B cell (primary cell): ENCODE data around the gene LRP11. TPM values are rescaled to one million over a fixed set of nuclear protein-coding genes. Genes with fewer than 3 reads are reported as not detected.

ENCODE experiments used
- ATAC-seq: fragments of 200-7000 bp; cut with Tn5 transposase; one replicate; pipeline ENCODE4 v1.10.0; 2021; ENCODE audit warnings: low read depth, mild to moderate bottlenecking, moderate number of reproducible peaks, moderate library complexity
- CTCF ChIA-PET: fragments of 350-600 bp; sonication (Branson Sonifier 250); formaldehyde crosslinking; loops from one replicate; lab custom pipeline; 2021; ENCODE audit warnings: antibody characterized with exemption, inconsistent platforms; lab: Charles Lee
- POLR2A ChIA-PET: fragments of 350-600 bp; sonication (Branson Sonifier 250); formaldehyde crosslinking; loops from one replicate; lab custom pipeline; 2021; ENCODE audit warnings: antibody characterized with exemption; lab: Charles Lee
- DNase-seq: peaks from one replicate; pipeline ENCODE4 v3.0.0; 2013
- H2AFZ ChIP-seq: 2 replicates; pipeline ENCODE4 v1.6.1; 2012; ENCODE audit warnings: mild to moderate bottlenecking, low read depth, low read length; ENCODE audit not compliant: insufficient read depth, poor library complexity, severe bottlenecking
- H3K27ac ChIP-seq, 2 donors: 1 replicate in 1 of 2; 2 replicates in 1 of 2; pipeline ENCODE4 v1.5.1; 2012 to 2013; ENCODE audit warnings: low read length in 2 of 2, mild to moderate bottlenecking in 2 of 2, moderate library complexity in 1 of 2
- H3K27me3 ChIP-seq, 4 experiments: fragments of 200-600 bp in 1 of 4; sonication (generic) in 1 of 4; replicated peaks in 1 of 4; 1 replicate in 2 of 4; 2 replicates in 2 of 4; pipeline versions ENCODE4 v1.6.1 to v1.7.0; 2013 to 2016; ENCODE audit warnings: low read length in 3 of 4, mild to moderate bottlenecking in 2 of 4, mixed read lengths in 1 of 4, moderate library complexity in 1 of 4; ENCODE audit not compliant: insufficient read depth in 4 of 4, control insufficient read depth in 3 of 4; ENCODE audit errors: control extremely low read depth in 1 of 4
- H3K36me3 ChIP-seq, 2 experiments: replicated peaks in 1 of 2; 1 replicate in 1 of 2; 2 replicates in 1 of 2; pipeline versions ENCODE4 v1.6.1 to v1.7.1; 2013; ENCODE audit warnings: low read length in 1 of 2; ENCODE audit not compliant: insufficient read depth in 2 of 2, control insufficient read depth in 1 of 2; ENCODE audit errors: control extremely low read depth in 1 of 2, extremely low read depth in 1 of 2
- H3K4me1 ChIP-seq, 2 donors: fragments of 200-600 bp in 1 of 2; sonication (generic) in 1 of 2; 1 replicate in 1 of 2; 2 replicates in 1 of 2; pipeline versions ENCODE4 v1.5.1 to v1.6.1; 2013 to 2017; ENCODE audit warnings: low read length in 2 of 2; ENCODE audit not compliant: control insufficient read depth in 2 of 2, insufficient read depth in 2 of 2
- H3K4me2 ChIP-seq: replicated peaks from 2 replicates; pipeline ENCODE3; 2012; ENCODE audit warnings: mild to moderate bottlenecking, low read depth, low read length; ENCODE audit not compliant: poor library complexity, severe bottlenecking
- H3K4me3 ChIP-seq, 5 experiments: fragments of 200-600 bp in 1 of 5; sonication (generic) in 1 of 5; 1 replicate in 3 of 5; 2 replicates in 2 of 5; pipeline versions ENCODE4 v1.5.1 to v1.7.0; 2011 to 2016; ENCODE audit warnings: low read length in 4 of 5, mild to moderate bottlenecking in 4 of 5, low read depth in 2 of 5, control low read depth in 1 of 5, moderate library complexity in 1 of 5; ENCODE audit not compliant: insufficient read depth in 1 of 5; ENCODE audit errors: control extremely low read depth in 1 of 5, extremely low read depth in 1 of 5
- H3K79me2 ChIP-seq: fragments of 200-600 bp; sonication (generic); one replicate; pipeline ENCODE4 v1.6.0; 2016; ENCODE audit warnings: low read length; ENCODE audit not compliant: control insufficient read depth, insufficient read depth
- H3K9ac ChIP-seq: fragments of 200-600 bp; sonication (generic); 2 replicates; pipeline ENCODE4 v1.6.1; 2017; ENCODE audit warnings: mild to moderate bottlenecking, low read length, moderate library complexity
- H3K9me3 ChIP-seq, 3 donors: one replicate each; pipeline versions ENCODE4 v1.6.1 to v1.7.1; 2013; ENCODE audit warnings: low read length in 2 of 3; ENCODE audit not compliant: control insufficient read depth in 2 of 3, insufficient read depth in 1 of 3; ENCODE audit errors: control extremely low read depth in 1 of 3
- H4K20me1 ChIP-seq: 2 replicates; pipeline ENCODE4 v1.6.0; 2012; ENCODE audit warnings: mild to moderate bottlenecking, low read length; ENCODE audit not compliant: insufficient read depth, control insufficient read depth, poor library complexity, severe bottlenecking
- H3K27ac Mint-ChIP-seq: one replicate; pipeline ENCODE4 v1.8.0; 2021; ENCODE audit warnings: mixed read lengths
- H3K27me3 Mint-ChIP-seq: one replicate; pipeline ENCODE4 v1.8.0; 2021; ENCODE audit warnings: mixed read lengths
- H3K4me1 Mint-ChIP-seq: one replicate; pipeline ENCODE4 v1.8.0; 2021; ENCODE audit warnings: mixed read lengths
- H3K4me3 Mint-ChIP-seq: one replicate; pipeline ENCODE4 v1.8.0; 2021; ENCODE audit warnings: mixed read lengths
- H3K9me3 Mint-ChIP-seq: one replicate; pipeline ENCODE4 v1.8.0; 2022; ENCODE audit warnings: mixed read lengths; ENCODE audit not compliant: insufficient read depth
- EZH2 ChIP-seq: IDR thresholded peaks from 2 replicates; pipeline ENCODE4 v1.6.1; 2012; ENCODE audit warnings: borderline replicate concordance, low read depth, mild to moderate bottlenecking, moderate library complexity, low read length; ENCODE audit not compliant: insufficient read depth, poor library complexity, severe bottlenecking
- WGBS: methylation state at CpG from one replicate; pipeline ENCODE4 v1.1.5; 2013; ENCODE audit warnings: missing lambda C conversion rate; ENCODE audit not compliant: insufficient coverage; 5-methylcytosine and 5-hydroxymethylcytosine counted together
- intact Hi-C: fragments of 100-400 bp; cut with micrococcal nuclease; formaldehyde crosslinking; loops from one replicate; pipeline ENCODE4 v1.10.0; 2022
- polyA plus RNA-seq: library from polyadenylated mRNA; depleted of rRNA; stranded (reverse); fragments of >200 nt; gene quantifications from 2 replicates; pipeline ENCODE4 v1.2.3, GENCODE V29; 2012
- total RNA-seq, 2 donors: library from RNA; stranded (reverse); fragments of 120-200 nt in 1 of 2; gene quantifications; 1 replicate in 1 of 2; 2 replicates in 1 of 2; pipeline versions ENCODE4 v1.2.3 to v1.2.4, GENCODE V29; 2013 to 2022
- TF ChIP-seq, protein P1 (sequence below): fragments of 200-600 bp; IDR thresholded peaks from one replicate; pipeline ENCODE4 v1.8.0; 2022; ENCODE audit warnings: antibody characterized with exemption, mild to moderate bottlenecking

The LRP11 gene
- total and polyA plus RNA-seq, 2 donors (not counting 1 experiment from before 2014, with no cell fraction given) = 0.34 to 1.2 TPM

DNA sequence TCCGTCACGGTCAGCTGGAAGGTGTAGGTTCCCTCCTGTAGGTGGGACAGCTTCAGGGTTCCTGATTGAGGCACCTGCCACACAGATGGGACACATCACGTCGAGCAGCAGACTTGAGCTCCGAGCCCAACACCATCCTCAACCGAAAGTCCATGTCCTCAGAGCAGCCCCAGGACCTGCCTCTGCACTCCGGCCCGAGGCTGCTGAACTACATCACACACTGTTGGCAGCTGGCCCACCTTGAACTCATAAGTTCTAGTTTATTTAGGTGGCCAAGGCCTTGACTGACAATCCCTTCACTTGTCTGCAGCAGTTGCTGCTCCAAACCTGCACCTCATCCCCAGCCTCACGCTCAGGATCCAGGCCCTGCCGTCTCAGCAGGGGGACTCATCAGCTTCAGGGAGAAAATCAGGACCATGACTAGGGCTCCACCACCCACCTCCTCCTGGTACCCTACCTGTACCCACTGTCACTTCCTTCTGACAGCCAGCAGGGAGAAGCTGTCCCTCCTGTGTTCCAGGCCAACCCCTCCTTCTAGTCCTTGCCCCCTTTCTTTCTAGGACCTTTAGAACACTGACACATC lies 21.0 kb downstream of the LRP11 start:
- TF ChIP-seq, protein P1, sequence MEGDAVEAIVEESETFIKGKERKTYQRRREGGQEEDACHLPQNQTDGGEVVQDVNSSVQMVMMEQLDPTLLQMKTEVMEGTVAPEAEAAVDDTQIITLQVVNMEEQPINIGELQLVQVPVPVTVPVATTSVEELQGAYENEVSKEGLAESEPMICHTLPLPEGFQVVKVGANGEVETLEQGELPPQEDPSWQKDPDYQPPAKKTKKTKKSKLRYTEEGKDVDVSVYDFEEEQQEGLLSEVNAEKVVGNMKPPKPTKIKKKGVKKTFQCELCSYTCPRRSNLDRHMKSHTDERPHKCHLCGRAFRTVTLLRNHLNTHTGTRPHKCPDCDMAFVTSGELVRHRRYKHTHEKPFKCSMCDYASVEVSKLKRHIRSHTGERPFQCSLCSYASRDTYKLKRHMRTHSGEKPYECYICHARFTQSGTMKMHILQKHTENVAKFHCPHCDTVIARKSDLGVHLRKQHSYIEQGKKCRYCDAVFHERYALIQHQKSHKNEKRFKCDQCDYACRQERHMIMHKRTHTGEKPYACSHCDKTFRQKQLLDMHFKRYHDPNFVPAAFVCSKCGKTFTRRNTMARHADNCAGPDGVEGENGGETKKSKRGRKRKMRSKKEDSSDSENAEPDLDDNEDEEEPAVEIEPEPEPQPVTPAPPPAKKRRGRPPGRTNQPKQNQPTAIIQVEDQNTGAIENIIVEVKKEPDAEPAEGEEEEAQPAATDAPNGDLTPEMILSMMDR = no peak
- TF ChIP-seq EZH2 = no peak
- Histone ChIP-seq H3K27me3 (peaks cover 0 to 5% (median 0%) of the 10 kb centered on the region in 4 experiments), H3K4me2 (no peak overlapping the region), H3K4me1 (no peaks in the 10 kb centered on the region), H3K79me2 (no peaks in the 10 kb centered on the region), H3K36me3 (no peaks in the 10 kb centered on the region), H2AFZ (no peak overlapping the region), H3K9ac (no peak overlapping the region), H3K27ac (no peak overlapping the region), H3K4me3 (no peak overlapping the region), H3K9me3 (no peaks in the 10 kb centered on the region), H4K20me1 (no peaks in the 10 kb centered on the region)
- WGBS = 82% methylated on average over 10 of the region's 10 CpGs
- H3K4me3 Mint-ChIP-seq = no peak overlapping the region
- ATAC-seq = no peak
- DNase-seq = no peak
- no peaks in the 10 kb centered on the region for H3K4me1 Mint-ChIP-seq
- intact Hi-C loops = no loop called here
- peaks cover 32% of the 10 kb centered on the region for H3K27me3 Mint-ChIP-seq
- CTCF ChIA-PET = interaction anchor here (0.9 kb wide), 2 partner anchors 8 to 221 kb away, joined by 3 read pairs; no protein-coding TSS in a partner anchor
- no peaks in the 10 kb centered on the region for H3K9me3 Mint-ChIP-seq
- POLR2A ChIA-PET = no interaction called here
- no peak overlapping the region for H3K27ac Mint-ChIP-seq

DNA sequence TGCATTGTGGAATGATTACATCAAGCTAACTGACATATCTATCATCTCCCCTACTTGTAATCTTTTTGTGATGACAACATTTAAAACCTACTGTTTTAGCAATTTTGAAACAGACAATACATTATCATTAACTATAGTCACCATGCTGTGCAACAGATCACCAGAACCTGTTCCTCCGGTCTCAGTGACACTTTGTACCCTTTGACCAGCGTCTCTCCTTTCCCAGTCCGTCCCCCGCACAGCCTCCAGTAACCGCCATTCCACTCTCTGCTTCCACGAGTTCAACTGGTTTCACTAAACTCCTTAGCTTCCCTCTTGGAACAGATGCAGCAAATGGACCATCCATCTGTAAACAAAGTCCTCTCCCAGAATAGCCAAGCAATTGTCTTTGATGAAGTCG lies 21.8 kb downstream of the LRP11 start:
- Histone ChIP-seq H3K4me1 (no peaks in the 10 kb centered on the region), H4K20me1 (no peaks in the 10 kb centered on the region), H3K79me2 (no peaks in the 10 kb centered on the region), H3K9me3 (no peaks in the 10 kb centered on the region), H3K9ac (no peak overlapping the region), H2AFZ (no peak overlapping the region), H3K27ac (no peak overlapping the region), H3K4me3 (no peak overlapping the region), H3K36me3 (no peaks in the 10 kb centered on the region), H3K27me3 (peaks cover 0 to 5% (median 2%) of the 10 kb centered on the region in 4 experiments), H3K4me2 (no peak overlapping the region)
- no peak overlapping the region for H3K4me3 Mint-ChIP-seq
- H3K27ac Mint-ChIP-seq = no peak overlapping the region
- TF ChIP-seq, protein P1 = no peak
- TF ChIP-seq EZH2 = no peak
- ChIA-PET POLR2A (no interaction called here), CTCF (interaction anchor here (0.9 to 3.2 kb wide), 2 partner anchors 24 to 222 kb away, joined by 3 to 21 read pairs; no protein-coding TSS in a partner anchor)
- ATAC-seq (no peak), DNase-seq (no peak)
- H3K4me1 Mint-ChIP-seq = no peaks in the 10 kb centered on the region
- H3K27me3 Mint-ChIP-seq = peaks cover 36% of the 10 kb centered on the region
- no peaks in the 10 kb centered on the region for H3K9me3 Mint-ChIP-seq
- intact Hi-C loops = no loop called here
- 90% methylated on average over 6 of the region's 7 CpGs for WGBS
